Measurements from ENCODE around the gene PDE3A. TPM values are rescaled to one million over a fixed set of nuclear protein-coding genes. Genes with fewer than 3 reads are reported as not detected.

The PDE3A gene
- polyA plus RNA-seq, 1 experiment = 3.5 TPM

- Histone ChIP-seq H3K4me3 (ENCODE audit: low read depth, low read length) (no peak overlapping the region), H3K27me3 (ENCODE audit: control insufficient read depth, insufficient read depth, low read length) (no peaks in the 10 kb centered on the region), H3K36me3 (ENCODE audit: control insufficient read depth, insufficient read depth, low read length) (no peaks in the 10 kb centered on the region)
- ChIA-PET POLR2A (no interaction called here), CTCF (no interaction called here)
- DNase-seq (ENCODE audit: low read depth) = no peak
- no peak for TF ChIP-seq CTCF (IDR thresholded peaks at IDR 0.05; ENCODE audit: insufficient read depth, low read depth, low read length)
Observed at GRCh38 chr12:20572451-20572850, 204.1 kb downstream of the PDE3A start.

GRCh38 chr12:20576528-20576927 lies 208.2 kb downstream of the PDE3A start:
- no peak overlapping the region for H3K4me3 ChIP-seq (ENCODE audit: low read depth, low read length)
- ChIA-PET POLR2A (no interaction called here), CTCF (no interaction called here)
- no peak for TF ChIP-seq CTCF (IDR thresholded peaks at IDR 0.05; ENCODE audit: insufficient read depth, low read depth, low read length)
- H3K27me3 ChIP-seq (ENCODE audit: control insufficient read depth, insufficient read depth, low read length) = no peaks in the 10 kb centered on the region
- H3K36me3 ChIP-seq (ENCODE audit: control insufficient read depth, insufficient read depth, low read length) = no peaks in the 10 kb centered on the region
- no peak for DNase-seq (ENCODE audit: low read depth)

DNA sequence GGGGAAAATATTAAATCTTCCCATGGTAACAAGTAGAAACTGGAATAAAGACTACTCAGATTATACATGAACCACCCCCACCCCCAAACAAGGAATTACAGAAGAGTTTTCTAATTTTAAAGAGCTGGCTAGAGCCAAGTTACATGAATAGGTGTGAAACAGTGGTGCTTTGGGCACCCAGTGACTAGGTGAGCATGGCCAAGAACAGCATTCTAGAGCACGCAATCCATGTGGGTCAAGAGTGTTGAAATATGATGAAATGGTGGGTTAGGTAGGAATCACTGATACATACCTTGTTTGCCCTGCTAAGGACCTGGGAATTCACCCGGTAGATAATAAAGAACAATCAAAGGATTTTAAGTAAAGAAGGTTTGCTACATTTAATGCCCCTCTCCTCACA lies 208.7 kb downstream of the PDE3A start:
- H3K27me3 ChIP-seq (ENCODE audit: control insufficient read depth, insufficient read depth, low read length) = no peaks in the 10 kb centered on the region
- no peak for TF ChIP-seq CTCF (IDR thresholded peaks at IDR 0.05; ENCODE audit: insufficient read depth, low read depth, low read length)
- no peak for DNase-seq (ENCODE audit: low read depth)
- ChIA-PET CTCF (interaction anchor here (1.2 kb wide), 1 partner anchor 11 kb away, joined by 3 read pairs; no protein-coding TSS in a partner anchor), POLR2A (no interaction called here)
- H3K4me3 ChIP-seq (ENCODE audit: low read depth, low read length) = no peak overlapping the region
- no peaks in the 10 kb centered on the region for H3K36me3 ChIP-seq (ENCODE audit: control insufficient read depth, insufficient read depth, low read length)

GRCh38 chr12:20578142-20578541 lies 209.8 kb downstream of the PDE3A start:
- no peak for DNase-seq (ENCODE audit: low read depth)
- POLR2A ChIA-PET = no interaction called here
- Histone ChIP-seq H3K4me3 (ENCODE audit: low read depth, low read length) (no peak overlapping the region), H3K36me3 (ENCODE audit: control insufficient read depth, insufficient read depth, low read length) (no peaks in the 10 kb centered on the region), H3K27me3 (ENCODE audit: control insufficient read depth, insufficient read depth, low read length) (no peaks in the 10 kb centered on the region)
- CTCF ChIA-PET = interaction anchor here (0.6 to 2.3 kb wide), 4 partner anchors 10 to 300 kb away, joined by 3 to 7 read pairs (median 3); no protein-coding TSS in a partner anchor
- no peak for TF ChIP-seq CTCF (IDR thresholded peaks at IDR 0.05; ENCODE audit: insufficient read depth, low read depth, low read length)

- Histone ChIP-seq H3K27me3 (ENCODE audit: control insufficient read depth, insufficient read depth, low read length) (no peaks in the 10 kb centered on the region), H3K4me3 (ENCODE audit: low read depth, low read length) (no peak overlapping the region), H3K36me3 (ENCODE audit: control insufficient read depth, insufficient read depth, low read length) (no peaks in the 10 kb centered on the region)
- TF ChIP-seq CTCF (IDR thresholded peaks at IDR 0.05; ENCODE audit: insufficient read depth, low read depth, low read length) = no peak
- no peak for DNase-seq (ENCODE audit: low read depth)
- POLR2A ChIA-PET = interaction anchor here (0.5 to 0.6 kb wide), 2 partner anchors 10 to 11 kb away, joined by 3 to 4 read pairs; no protein-coding TSS in a partner anchor
- CTCF ChIA-PET = interaction anchor here (1.1 kb wide), 1 partner anchor 14 kb away, joined by 3 read pairs; no protein-coding TSS in a partner anchor
Observed at GRCh38 chr12:20585055-20585625, 216.8 kb downstream of the PDE3A start.
